ENCODE results near the gene SPRR1A. TPM values are rescaled to one million over a fixed set of nuclear protein-coding genes. Genes with fewer than 3 reads are reported as not detected.

Gene SPRR1A
- total and polyA plus RNA-seq, 2 of the 13 experiments (the other 11 are each of a cell fraction or from before 2014, with no cell fraction given): not detected

GRCh38 chr1:152977614-152978013 is 6.3 kb upstream of the SPRR1A start:
- BruUV-seq (replicated peaks): no TSS peak
- Histone ChIP-seq H3K79me2 (ENCODE audit: insufficient read depth, low read length) (no peaks in the 10 kb centered on the region), H3K27me3 (ENCODE audit: control insufficient read depth in 1 of 2, insufficient read depth in 2 of 2, low read length in 2 of 2) (no peaks in the 10 kb centered on the region), H3K4me3 (replicated peaks in 1 of 3; ENCODE audit: insufficient read depth in 1 of 3, low read depth in 2 of 3, low read length in 3 of 3) (no peak overlapping the region), H3K9ac (ENCODE audit: insufficient read depth, low read depth, low read length) (no peak overlapping the region), H3K27ac (ENCODE audit: extremely low read length, insufficient read depth, low read length) (no peak overlapping the region), H3K36me3 (replicated peaks in 1 of 2; ENCODE audit: control insufficient read depth in 1 of 2, insufficient read depth in 2 of 2, low read length in 2 of 2) (no peaks in the 10 kb centered on the region), H4K20me1 (ENCODE audit: insufficient read depth, low read length) (no peaks in the 10 kb centered on the region), H3K9me3 (ENCODE audit: low read length) (no peaks in the 10 kb centered on the region), H3K4me1 (ENCODE audit: insufficient read depth, low read length) (no peaks in the 10 kb centered on the region), H2AFZ (ENCODE audit: low read length) (no peak overlapping the region), H3K4me2 (ENCODE audit: low read depth, low read length) (no peak overlapping the region)
- ChIA-PET POLR2A (no interaction called here), CTCF (ENCODE audit: low intra/inter-chr PET ratio, low total read pairs) (no interaction called here)
- intact Hi-C loops (cut with micrococcal nuclease; ENCODE audit: unreplicated experiment): no loop called here
- ATAC-seq: no peak
- in situ Hi-C loops (cut with HindIII; ENCODE audit: extremely low pct_ligation_motif_present, low pct_unique_long_range_greater_than_20kb): no loop called here
- no peak for DNase-seq (ENCODE audit: low spot score)
- TF ChIP-seq, protein P1, sequence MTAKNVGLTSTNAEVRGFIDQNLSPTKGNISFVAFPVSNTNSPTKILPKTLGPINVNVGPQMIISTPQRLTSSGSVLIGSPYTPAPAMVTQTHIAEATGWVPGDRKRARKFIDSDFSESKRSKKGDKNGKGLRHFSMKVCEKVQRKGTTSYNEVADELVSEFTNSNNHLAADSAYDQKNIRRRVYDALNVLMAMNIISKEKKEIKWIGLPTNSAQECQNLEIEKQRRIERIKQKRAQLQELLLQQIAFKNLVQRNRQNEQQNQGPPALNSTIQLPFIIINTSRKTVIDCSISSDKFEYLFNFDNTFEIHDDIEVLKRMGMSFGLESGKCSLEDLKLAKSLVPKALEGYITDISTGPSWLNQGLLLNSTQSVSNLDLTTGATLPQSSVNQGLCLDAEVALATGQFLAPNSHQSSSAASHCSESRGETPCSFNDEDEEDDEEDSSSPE (CRISPR knock-in tag; IDR thresholded peaks at IDR 0.05): no peak
- TF ChIP-seq ZNF350 (CRISPR knock-in tag; IDR thresholded peaks at IDR 0.05; ENCODE audit: borderline replicate concordance, low read depth) (no peak), ARID2 (CRISPR knock-in tag; IDR thresholded peaks at IDR 0.05; ENCODE audit: borderline replicate concordance) (no peak), IKZF4 (CRISPR knock-in tag; IDR thresholded peaks at IDR 0.05; ENCODE audit: borderline replicate concordance, low read depth, not compliant biosample characterization) (no peak), NCOA1 (CRISPR knock-in tag; IDR thresholded peaks at IDR 0.05) (no peak), ZBTB8A (CRISPR knock-in tag; IDR thresholded peaks at IDR 0.05; ENCODE audit: borderline replicate concordance, low read depth) (no peak), USF2 (IDR thresholded peaks at IDR 0.05; ENCODE audit: low read depth, low read length) (no peak), USF2 (CRISPR knock-in tag; IDR thresholded peaks at IDR 0.05; ENCODE audit: borderline replicate concordance) (no peak), ESRRA (CRISPR knock-in tag; IDR thresholded peaks at IDR 0.05; ENCODE audit: low read depth) (no peak), ZNF761 (CRISPR knock-in tag; conservative IDR thresholded peaks at IDR 0.05) (no peak), MXI1 (IDR thresholded peaks at IDR 0.05; ENCODE audit: borderline replicate concordance, low read depth, low read length) (no peak)
- TF ChIP-seq, protein P2, sequence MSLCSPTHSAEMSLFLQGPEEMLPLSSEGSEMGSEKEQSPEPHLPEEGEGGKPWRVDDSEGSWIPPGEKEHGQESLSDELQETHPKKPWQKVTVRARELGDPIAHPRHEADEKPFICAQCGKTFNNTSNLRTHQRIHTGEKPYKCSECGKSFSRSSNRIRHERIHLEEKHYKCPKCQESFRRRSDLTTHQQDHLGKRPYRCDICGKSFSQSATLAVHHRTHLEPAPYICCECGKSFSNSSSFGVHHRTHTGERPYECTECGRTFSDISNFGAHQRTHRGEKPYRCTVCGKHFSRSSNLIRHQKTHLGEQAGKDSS (CRISPR knock-in tag; IDR thresholded peaks at IDR 0.05; ENCODE audit: borderline replicate concordance, low read depth): no peak
- no peak for FAIRE-seq

Data from HepG2 (cell line).